Coronary artery (tissue), 2 donors: ENCODE results near the gene SLC26A11.
"Not testable (repeated sequence)": the region's sequence is repeated elsewhere in the genome, so short reads cannot be mapped to it uniquely, and the experiment has no call there.

ENCODE experiments used
- DNase-seq: peaks from one replicate; pipeline ENCODE4 v3.0.0-alpha.2; 2017; ENCODE audit warnings: low spot score
- H3K27ac ChIP-seq, 2 donors: fragments of 200-600 bp; sonication (generic); one replicate each; pipeline ENCODE4 v1.5.1; 2016 to 2019
- H3K4me3 ChIP-seq: fragments of 200-600 bp; sonication (generic); 2 replicates; pipeline ENCODE4 v1.5.1; 2016; ENCODE audit warnings: mild to moderate bottlenecking, moderate library complexity
- CTCF ChIP-seq: fragments of 200-600 bp; sonication (generic); IDR thresholded peaks from one replicate; pipeline ENCODE4 v1.5.1; 2019; ENCODE audit warnings: antibody characterized with exemption

The SLC26A11 gene

GRCh38 chr17:80195671-80196529 lies 24.3 kb upstream of the SLC26A11 start:
- TF ChIP-seq CTCF: peak; percentile 71
- H3K27ac ChIP-seq: no peak overlapping the region
- no peak for DNase-seq
- H3K4me3 ChIP-seq: no peak overlapping the region

- no peak for DNase-seq
- H3K4me3 ChIP-seq: no peak overlapping the region
- no peak overlapping the region for H3K27ac ChIP-seq
- TF ChIP-seq CTCF: no peak
Observed at GRCh38 chr17:80196652-80197051, 23.6 kb upstream of the SLC26A11 start.

- no peak for DNase-seq
- Histone ChIP-seq H3K4me3 (no peak overlapping the region), H3K27ac (no peak overlapping the region)
- no peak for TF ChIP-seq CTCF
Observed at GRCh38 chr17:80198144-80198661, 22.0 kb upstream of the SLC26A11 start.

- not testable (repeated sequence) for H3K27ac ChIP-seq, H3K4me3 ChIP-seq, DNase-seq
Observed at GRCh38 chr17:80199295-80199694, 20.9 kb upstream of the SLC26A11 start.

GRCh38 chr17:80201446-80201845 lies 18.8 kb upstream of the SLC26A11 start:
- TF ChIP-seq CTCF: no peak
- no peak overlapping the region for H3K27ac ChIP-seq
- DNase-seq: no peak

GRCh38 chr17:80202197-80202596 lies 18.0 kb upstream of the SLC26A11 start:
- Histone ChIP-seq H3K27ac (no peak overlapping the region), H3K4me3 (no peak overlapping the region)
- DNase-seq: no peak
- TF ChIP-seq CTCF: no peak

More at GRCh38 chr17:80201446-80201845, 18.8 kb upstream of the SLC26A11 start:
- no peak overlapping the region for H3K4me3 ChIP-seq

GRCh38 chr17:80203471-80203963 lies 16.7 kb upstream of the SLC26A11 start:
- H3K27ac ChIP-seq: no peak overlapping the region
- H3K4me3 ChIP-seq: no peak overlapping the region
- no peak for DNase-seq
- TF ChIP-seq CTCF: no peak
